DND-41 (cell line): ENCODE measurements around the gene TFIP11.

Experiments
- CTCF ChIP-seq: IDR thresholded peaks from 2 replicates; pipeline ENCODE4 v1.5.1; 2012; ENCODE audit warnings: borderline replicate concordance, low read length, moderate library complexity, mild to moderate bottlenecking; ENCODE audit not compliant: poor library complexity, severe bottlenecking; ENCODE audit errors: extremely low read depth
- EZH2 ChIP-seq: IDR thresholded peaks from 3 replicates; pipeline ENCODE4 v1.6.1; 2012; ENCODE audit warnings: borderline replicate concordance, low read depth, mild to moderate bottlenecking, moderate library complexity, low read length, inconsistent platforms; ENCODE audit not compliant: severe bottlenecking

DNA sequence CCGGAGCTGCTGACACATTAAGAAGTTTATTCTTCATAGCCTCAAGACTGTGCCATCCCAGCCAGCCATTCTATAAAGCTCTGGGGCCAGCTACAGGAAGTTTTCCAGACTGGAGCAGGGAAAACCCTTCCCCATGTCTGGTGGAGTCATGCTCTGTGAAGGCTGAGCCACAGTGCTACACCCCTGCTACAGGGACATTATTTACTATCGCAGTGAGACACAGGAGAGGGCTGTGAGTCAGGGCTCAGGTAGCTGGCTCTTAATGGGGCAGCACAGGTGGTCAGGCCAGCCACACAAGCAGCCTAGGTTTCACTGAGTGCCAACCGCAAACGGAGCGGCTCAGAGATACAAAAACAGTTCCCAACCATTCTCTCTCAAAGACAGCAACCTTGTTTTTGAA is 40.8 kb downstream of the TFIP11 start:
- no peak for TF ChIP-seq CTCF
- TF ChIP-seq EZH2 = no peak
